Myocyte (in vitro differentiated cells): Measurements from ENCODE around the gene OSMR. TPM values are rescaled to one million over a fixed set of nuclear protein-coding genes. Genes with fewer than 3 reads are reported as not detected.
A peak's percentile ranks its signal among the peaks of the same experiment; 100 is the strongest.
"Not testable (repeated sequence)": the region's sequence is repeated elsewhere in the genome, so short reads cannot be mapped to it uniquely, and the experiment has no call there.

Source experiments
- DNase-seq: peaks from one replicate; pipeline ENCODE4 v3.0.0-alpha.2; 2012; ENCODE audit warnings: low read depth
- total RNA-seq: library from RNA; depleted of rRNA; stranded (reverse); fragments of >200 nt; gene quantifications from 2 replicates; pipeline ENCODE4 v1.2.3, GENCODE V29; 2014

The OSMR gene
- total RNA-seq, 1 donor from 2014 or later, result 40.0 TPM

DNA sequence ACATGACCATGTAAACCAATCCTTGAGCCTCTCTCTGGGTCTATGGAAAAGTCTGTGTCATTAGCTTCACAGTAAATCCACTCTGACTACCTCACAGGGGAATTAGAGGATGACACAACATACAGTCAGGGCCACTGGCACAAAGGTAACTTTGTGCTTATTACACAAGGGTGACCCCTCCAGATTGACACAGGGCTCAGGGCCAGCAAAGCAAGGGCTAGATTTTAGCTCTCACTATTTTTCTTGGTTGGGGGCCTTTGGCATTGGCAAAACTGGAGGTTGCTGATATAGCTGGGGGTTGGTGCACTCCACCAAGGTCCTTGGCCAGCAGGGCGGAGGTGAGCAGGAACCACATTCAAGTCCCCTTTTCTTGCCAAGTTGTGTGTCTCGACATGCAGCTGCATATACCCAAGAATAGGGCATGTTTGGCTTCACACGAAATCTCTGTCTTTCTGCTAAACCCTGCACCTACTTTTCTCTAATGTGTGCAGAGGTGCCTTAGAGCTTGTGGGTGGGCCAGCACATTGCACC lies 15.2 kb upstream of the OSMR start:
- DNase-seq, result no peak

DNA sequence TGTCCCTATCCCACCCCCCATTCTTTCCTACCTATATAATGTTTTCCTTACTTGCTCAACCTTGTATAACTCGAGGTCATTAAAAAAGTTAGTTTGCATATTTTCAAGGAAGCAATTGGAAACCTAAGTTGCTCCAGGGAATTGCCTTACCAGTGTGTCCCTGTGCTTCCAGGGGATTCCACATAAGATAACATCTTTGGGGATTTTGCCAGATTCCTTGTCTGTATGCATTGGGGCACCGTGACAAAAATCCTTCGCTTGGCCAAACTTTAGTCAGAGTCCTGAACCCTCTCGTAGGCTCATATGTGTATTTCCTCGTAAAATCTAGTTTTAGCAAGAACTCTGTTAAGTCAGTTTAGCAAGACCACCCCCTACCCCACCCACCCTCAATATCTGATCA lies 14.7 kb upstream of the OSMR start:
- no peak for DNase-seq

DNA sequence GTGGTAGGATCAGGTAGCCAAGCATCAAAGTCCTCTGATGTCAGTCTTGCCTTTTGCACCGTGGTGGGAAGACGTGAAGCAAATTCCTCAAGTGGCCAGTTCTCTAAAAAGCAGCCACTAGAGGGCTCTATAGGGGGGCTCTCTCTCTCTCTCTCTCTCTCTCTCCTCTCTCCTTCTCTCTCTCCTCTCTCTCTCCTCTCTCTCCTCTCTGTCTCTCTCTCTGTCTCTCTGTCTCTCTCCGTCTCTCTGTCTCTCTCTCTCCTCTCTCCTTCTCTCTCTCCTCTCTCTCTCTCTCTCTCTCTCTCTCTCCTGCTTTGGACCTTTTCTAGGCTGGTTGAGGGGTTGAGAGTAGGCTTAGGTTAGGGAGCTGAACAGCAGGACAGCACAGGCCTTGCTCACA lies 13.9 kb upstream of the OSMR start:
- DNase-seq, result peak; percentile 47

GRCh38 chr5:38832810-38833209 lies 13.0 kb upstream of the OSMR start:
- no peak for DNase-seq

- peak; percentile 17 for DNase-seq
Measured at GRCh38 chr5:38835887-38836286, 9.9 kb upstream of the OSMR start.

- no peak for DNase-seq
Measured at GRCh38 chr5:38837416-38837815, 8.4 kb upstream of the OSMR start.

GRCh38 chr5:38837932-38838331 lies 7.9 kb upstream of the OSMR start:
- no peak for DNase-seq

GRCh38 chr5:38843665-38844064 lies 2.1 kb upstream of the OSMR start:
- no peak for DNase-seq

- DNase-seq, result peak; percentile 15
Measured at GRCh38 chr5:38846379-38847011, 683 bp downstream of the OSMR start.

DNA sequence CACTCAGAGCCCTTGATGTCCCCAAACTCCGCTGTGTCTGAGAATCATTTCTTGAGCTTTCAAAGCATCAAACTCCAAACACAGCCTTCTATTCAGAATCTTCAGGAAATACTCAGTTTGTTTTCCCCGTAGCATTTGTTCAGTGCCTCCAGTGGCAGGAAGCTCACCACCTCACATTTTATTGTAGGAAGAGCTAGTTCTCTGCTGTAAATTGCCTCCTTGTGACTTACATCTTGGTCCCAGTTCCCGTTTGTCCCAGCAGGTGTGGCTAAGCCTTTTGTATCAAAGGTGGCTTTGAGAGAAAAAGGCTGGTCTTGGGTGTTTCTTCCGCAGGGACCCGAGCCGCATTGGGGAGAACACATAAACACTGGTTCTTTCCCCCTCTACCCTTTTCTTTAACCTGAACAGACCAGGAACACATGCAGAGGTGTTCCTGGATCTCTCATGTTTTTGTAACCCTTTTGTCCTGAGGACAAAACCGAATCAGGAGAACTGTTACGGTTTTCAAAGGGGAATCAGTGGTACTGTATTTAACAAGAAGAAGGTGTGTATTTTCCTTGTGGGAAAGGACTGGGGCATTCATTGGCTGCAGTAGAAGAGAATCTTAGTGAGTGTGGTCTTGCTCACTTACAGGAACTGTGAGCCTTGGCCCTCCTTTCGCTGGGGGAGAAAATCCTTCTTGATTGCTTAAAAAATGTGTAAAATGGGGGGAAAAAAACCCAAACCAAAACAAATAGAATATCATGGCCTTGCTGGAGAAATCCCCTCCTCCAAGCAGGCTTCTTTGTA lies 1.9 kb downstream of the OSMR start:
- peak; percentile 12 for DNase-seq

- no peak for DNase-seq
Measured at GRCh38 chr5:38848637-38849036, 2.8 kb downstream of the OSMR start.

DNA sequence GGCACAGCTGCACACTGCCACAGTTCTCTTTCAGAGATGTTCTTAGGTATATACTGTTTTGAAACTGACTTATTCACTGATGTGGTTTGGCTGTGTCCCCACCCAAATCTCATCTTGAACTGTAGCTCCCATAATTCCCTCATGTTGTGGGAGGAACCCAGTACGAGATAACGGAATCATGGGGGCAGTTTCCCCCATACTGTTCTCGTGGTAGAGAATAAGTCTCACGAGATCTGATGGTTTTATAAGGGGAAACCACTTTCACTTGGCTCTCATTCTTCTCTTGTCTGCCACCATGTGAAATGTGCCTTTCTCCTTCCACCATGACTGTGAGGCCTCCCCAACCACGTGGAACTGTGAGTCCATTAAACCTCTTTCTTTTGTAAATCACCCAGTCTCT lies 5.8 kb downstream of the OSMR start:
- DNase-seq, result not testable (repeated sequence)

DNA sequence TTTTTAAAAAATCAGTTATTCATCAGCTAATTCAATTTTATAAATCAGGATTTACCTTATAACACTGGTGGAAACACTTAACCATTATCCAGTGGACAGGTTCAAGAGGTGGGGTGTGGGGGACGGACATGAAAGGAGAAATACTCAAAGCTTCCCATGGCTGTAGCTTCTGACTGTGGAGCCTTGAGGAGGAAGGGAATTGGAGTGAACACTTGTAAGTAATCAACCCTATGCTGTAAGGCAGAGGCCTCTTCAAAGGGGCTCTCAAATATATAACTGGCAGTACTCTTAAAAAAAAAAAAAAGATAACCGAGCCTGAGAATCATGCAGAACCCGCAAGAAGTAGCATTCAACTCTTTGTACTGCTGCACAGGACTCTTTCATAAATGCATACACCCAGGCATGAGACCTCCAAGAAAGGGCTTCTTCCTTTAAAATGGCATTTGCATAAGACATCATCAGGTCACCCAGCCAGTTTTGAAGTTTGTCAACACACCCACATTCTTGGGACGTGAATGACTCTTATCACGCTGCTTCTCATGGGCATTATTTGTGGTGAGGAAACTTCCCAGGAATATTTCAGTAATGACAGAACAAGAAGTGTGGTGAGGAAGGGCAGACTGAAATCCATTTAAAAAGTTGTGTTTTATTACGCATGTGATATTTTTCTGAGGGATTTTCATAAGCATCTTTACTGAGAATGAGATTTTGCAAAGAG lies 8.1 kb downstream of the OSMR start:
- DNase-seq, result peak; percentile 90

GRCh38 chr5:38854907-38855306 lies 9.1 kb downstream of the OSMR start:
- no peak for DNase-seq

GRCh38 chr5:38856660-38857059 lies 10.8 kb downstream of the OSMR start:
- no peak for DNase-seq

- DNase-seq, result no peak
Measured at GRCh38 chr5:38858839-38859238, 13.0 kb downstream of the OSMR start.

- DNase-seq, result not testable (repeated sequence)
Measured at GRCh38 chr5:38861986-38862770, 16.4 kb downstream of the OSMR start.

- no peak for DNase-seq
Measured at GRCh38 chr5:38866362-38867031, 20.7 kb downstream of the OSMR start.

- no peak for DNase-seq
Measured at GRCh38 chr5:38867032-38867398, 21.2 kb downstream of the OSMR start.

DNA sequence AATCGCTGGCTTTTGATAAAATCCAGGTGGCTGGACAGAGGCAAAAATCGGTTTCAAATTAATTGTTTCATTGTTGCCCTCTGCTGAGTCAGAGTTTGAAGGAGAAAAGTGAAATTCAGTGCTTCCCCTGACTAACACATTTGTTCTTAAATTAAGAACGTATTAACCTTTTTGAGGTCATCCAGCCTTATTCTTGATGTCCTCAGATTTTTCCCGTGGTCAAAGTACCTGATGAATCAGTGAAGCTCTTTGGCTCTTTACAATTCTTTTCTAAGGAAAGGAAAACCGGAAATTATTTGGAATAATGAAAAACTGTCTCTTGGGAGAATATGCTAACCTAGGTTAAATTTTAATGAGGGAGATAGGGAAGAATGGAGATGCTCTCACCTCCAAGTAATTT lies 21.6 kb downstream of the OSMR start:
- no peak for DNase-seq

DNA sequence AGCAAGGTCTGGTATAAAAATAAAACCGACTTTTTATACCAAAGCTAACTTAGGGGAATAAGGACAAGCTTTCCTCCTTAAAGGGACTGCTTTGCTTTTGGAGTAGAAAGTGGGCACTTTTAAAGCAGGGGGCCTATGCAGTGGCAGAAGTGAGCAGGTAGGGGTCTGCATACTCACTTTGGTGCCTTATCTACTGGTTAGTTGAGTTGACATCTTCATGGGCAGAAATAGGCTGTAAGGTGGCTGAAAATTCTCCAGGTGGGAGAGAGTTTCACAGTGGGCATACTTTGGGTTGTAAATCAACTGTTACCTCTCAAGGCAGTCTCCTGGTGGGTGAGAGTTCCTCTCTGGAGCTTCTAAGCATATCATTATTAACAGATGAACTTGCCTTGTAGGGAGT lies 24.8 kb downstream of the OSMR start:
- DNase-seq, result no peak
